Activated CD8-positive, alpha-beta T cell treated with anti-CD3 and anti-CD28 coated beads for 36 hours (primary cell): ENCODE data around the gene VTI1B. TPM values are rescaled to one million over a fixed set of nuclear protein-coding genes. Genes with fewer than 3 reads are reported as not detected.
"Not testable (repeated sequence)": the region's sequence is repeated elsewhere in the genome, so short reads cannot be mapped to it uniquely, and the experiment has no call there.

Experiments
- ATAC-seq: fragments of 200-7000 bp; cut with Tn5 transposase; one replicate; pipeline ENCODE4 v1.10.0; 2021; ENCODE audit warnings: mild to moderate bottlenecking, moderate library complexity
- CTCF ChIA-PET: fragments of 350-600 bp; sonication (Branson Sonifier 250); formaldehyde crosslinking; loops from one replicate; lab custom pipeline; 2021; ENCODE audit warnings: antibody characterized with exemption; lab: Charles Lee
- POLR2A ChIA-PET: fragments of 350-600 bp; sonication (Branson Sonifier 250); formaldehyde crosslinking; loops from one replicate; lab custom pipeline; 2021; ENCODE audit warnings: antibody characterized with exemption; lab: Charles Lee
- DNase-seq: peaks from one replicate; pipeline ENCODE4 v3.0.0-alpha.2; 2020
- H3K27ac Mint-ChIP-seq: one replicate; pipeline ENCODE4 v1.8.0; 2021; ENCODE audit warnings: mild to moderate bottlenecking, mixed read lengths
- H3K27me3 Mint-ChIP-seq: one replicate; pipeline ENCODE4 v1.8.0; 2021; ENCODE audit warnings: mixed read lengths
- H3K36me3 Mint-ChIP-seq: one replicate; pipeline ENCODE4 v1.8.0; 2021; ENCODE audit warnings: low read depth, mixed read lengths
- H3K4me1 Mint-ChIP-seq: one replicate; pipeline ENCODE4 v1.8.0; 2021; ENCODE audit warnings: low read depth, mixed read lengths
- H3K4me3 Mint-ChIP-seq: one replicate; pipeline ENCODE4 v1.8.0; 2021; ENCODE audit warnings: mild to moderate bottlenecking, moderate library complexity, mixed read lengths
- H3K9me3 Mint-ChIP-seq: one replicate; pipeline ENCODE4 v1.8.0; 2021; ENCODE audit warnings: mixed read lengths
- CTCF ChIP-seq: fragments of 200-600 bp; IDR thresholded peaks from one replicate; pipeline ENCODE4 v1.8.0; 2022; ENCODE audit warnings: antibody characterized with exemption, mild to moderate bottlenecking
- intact Hi-C: fragments of 100-400 bp; cut with micrococcal nuclease; formaldehyde crosslinking; loops from one replicate; pipeline ENCODE4 v1.10.0; 2022
- total RNA-seq, 2 experiments: library from RNA; stranded (reverse); gene quantifications; one replicate each; pipeline ENCODE4 v1.2.3, GENCODE V29; 2021

The VTI1B gene
- total RNA-seq, 2 experiments from 2014 or later = 57.3 to 59.7 TPM

GRCh38 chr14:67704484-67705089 lies 30.2 kb upstream of the VTI1B start:
- Mint-ChIP-seq H3K4me3 (no peak overlapping the region), H3K9me3 (peaks cover 5% of the 10 kb centered on the region), H3K36me3 (no peaks in the 10 kb centered on the region), H3K4me1 (no peaks in the 10 kb centered on the region), H3K27me3 (peaks cover 2% of the 10 kb centered on the region), H3K27ac (no peak overlapping the region)
- DNase-seq (peak; percentile 44), ATAC-seq (peak; percentile 89)
- intact Hi-C loops = loop anchor here (2.0 to 10.0 kb wide), 2 partner anchors 86 to 120 kb away; partner anchors contain the start of gene ARG2
- POLR2A ChIA-PET = interaction anchor here (0.6 to 1.2 kb wide), 5 partner anchors 11 to 278 kb away, joined by 3 to 4 read pairs (median 3); no protein-coding TSS in a partner anchor
- CTCF ChIA-PET = interaction anchor here (0.7 to 6.0 kb wide), 61 partner anchors 8 to 290 kb away, joined by 3 to 119 read pairs (median 5); partner anchors contain the start of genes ARG2, PIGH, PLEKHH1 and RDH11
- TF ChIP-seq CTCF = peak; percentile 72

DNA sequence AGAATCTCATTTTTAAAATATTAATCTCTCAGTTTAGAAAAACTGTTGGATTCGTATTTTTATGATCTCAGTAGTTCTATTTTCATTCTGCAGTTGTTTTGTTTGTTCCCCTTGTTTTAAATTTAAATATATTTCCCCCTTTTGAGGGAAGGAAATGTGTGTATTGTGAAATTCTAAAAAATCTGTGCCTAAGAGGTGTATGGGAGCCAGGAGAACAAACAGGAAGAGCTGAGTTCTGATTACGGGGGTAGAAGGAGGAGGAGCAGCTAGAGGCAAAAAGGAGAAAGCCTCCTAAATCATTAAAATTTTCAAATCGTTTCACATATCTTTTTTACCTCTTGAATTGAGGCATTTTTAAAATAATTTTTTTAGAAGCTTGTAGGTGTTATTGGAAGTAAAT lies 29.6 kb upstream of the VTI1B start:
- no peak overlapping the region for H3K4me3 Mint-ChIP-seq
- H3K36me3 Mint-ChIP-seq = no peaks in the 10 kb centered on the region
- H3K27ac Mint-ChIP-seq = no peak overlapping the region
- H3K9me3 Mint-ChIP-seq = peaks cover 1% of the 10 kb centered on the region
- DNase-seq (no peak), ATAC-seq (no peak)
- CTCF ChIA-PET = interaction anchor here (0.7 to 6.0 kb wide), 58 partner anchors 9 to 290 kb away, joined by 3 to 119 read pairs (median 6); partner anchors contain the start of genes ARG2, PIGH, PLEKHH1 and RDH11
- TF ChIP-seq CTCF = no peak
- H3K27me3 Mint-ChIP-seq = peaks cover 2% of the 10 kb centered on the region
- intact Hi-C loops = loop anchor here (2.0 to 10.0 kb wide), 2 partner anchors 85 to 119 kb away; partner anchors contain the start of gene ARG2
- H3K4me1 Mint-ChIP-seq = no peaks in the 10 kb centered on the region
- POLR2A ChIA-PET = interaction anchor here (1.0 to 1.2 kb wide), 4 partner anchors 11 to 83 kb away, joined by 3 to 4 read pairs (median 4); no protein-coding TSS in a partner anchor

GRCh38 chr14:67701492-67701891 lies 27.1 kb upstream of the VTI1B start, which contains the start of gene RDH12:
TSS of gene RDH12 (plus strand) at chr14:67701886. CDS start at chr14:67722643, 20,757 bp downstream.
- H3K4me1 Mint-ChIP-seq, H3K9me3 Mint-ChIP-seq, H3K4me3 Mint-ChIP-seq, H3K27me3 Mint-ChIP-seq, H3K36me3 Mint-ChIP-seq, ATAC-seq, DNase-seq, H3K27ac Mint-ChIP-seq: not testable (repeated sequence)
- intact Hi-C loops = loop anchor here (10.0 kb wide), 1 partner anchor 117 kb away; no protein-coding TSS in a partner anchor
- ChIA-PET POLR2A (interaction anchor here (0.7 kb wide), 1 partner anchor 83 kb away, joined by 3 read pairs; no protein-coding TSS in a partner anchor), CTCF (interaction anchor here (1.1 to 6.0 kb wide), 6 partner anchors 35 to 274 kb away, joined by 3 to 119 read pairs (median 38); partner anchors contain the start of genes ARG2 and PIGH)

- Mint-ChIP-seq H3K36me3 (peaks cover 2% of the 10 kb centered on the region), H3K4me3 (no peak overlapping the region), H3K27ac (no peak overlapping the region), H3K27me3 (no peaks in the 10 kb centered on the region), H3K4me1 (peaks cover 13% of the 10 kb centered on the region), H3K9me3 (no peaks in the 10 kb centered on the region)
- intact Hi-C loops = no loop called here
- DNase-seq = no peak
- ATAC-seq = no peak
- CTCF ChIA-PET = interaction anchor here (1.6 to 2.3 kb wide), 2 partner anchors 25 to 79 kb away, joined by 4 to 10 read pairs; partner anchors contain the start of gene ARG2
- POLR2A ChIA-PET = interaction anchor here (0.7 kb wide), 1 partner anchor 27 kb away, joined by 3 read pairs; no protein-coding TSS in a partner anchor
- no peak for TF ChIP-seq CTCF
These were observed 23.7 kb upstream of the VTI1B start for GRCh38 chr14:67698179-67698578.

DNA sequence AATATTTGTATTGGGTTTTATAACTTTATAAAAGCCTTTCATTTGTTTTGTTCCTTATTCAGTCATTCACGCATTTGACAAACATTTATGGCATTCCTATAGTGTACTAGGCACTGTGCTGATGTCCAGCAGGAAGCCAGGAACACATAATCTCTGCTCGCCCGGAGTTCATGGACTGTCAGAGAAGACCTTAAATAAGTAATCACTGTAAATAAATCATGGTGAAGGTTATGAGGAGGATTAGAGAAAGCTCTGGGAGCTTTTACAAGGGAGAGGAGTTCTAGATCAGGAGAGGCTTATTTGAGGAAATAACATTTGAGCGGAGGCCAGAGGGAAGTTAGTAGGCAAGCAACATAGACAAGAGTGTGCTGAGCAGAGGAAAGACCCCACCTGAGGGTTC lies 22.6 kb upstream of the VTI1B start:
- Mint-ChIP-seq H3K27me3 (no peaks in the 10 kb centered on the region), H3K36me3 (peaks cover 10% of the 10 kb centered on the region)

More for the DNA sequence above, 22.6 kb upstream of the VTI1B start:
- H3K4me3 Mint-ChIP-seq = no peak overlapping the region
- POLR2A ChIA-PET = no interaction called here
- intact Hi-C loops = no loop called here
- H3K4me1 Mint-ChIP-seq = peaks cover 22% of the 10 kb centered on the region
- DNase-seq (no peak), ATAC-seq (no peak)
- CTCF ChIA-PET = interaction anchor here (1.6 kb wide), 1 partner anchor 23 kb away, joined by 4 read pairs; no protein-coding TSS in a partner anchor
- no peak overlapping the region for H3K27ac Mint-ChIP-seq
- TF ChIP-seq CTCF = no peak
- no peaks in the 10 kb centered on the region for H3K9me3 Mint-ChIP-seq
